K562 (cell line): ENCODE results near the gene GLMN. TPM values are rescaled to one million over a fixed set of nuclear protein-coding genes. Genes with fewer than 3 reads are reported as not detected.

ENCODE experiments used
- ATAC-seq: fragments of 200-7000 bp; cut with Tn5 transposase; 3 replicates; pipeline ENCODE4 v1.9.1; 2020; ENCODE audit warnings: moderate library complexity
- BruUV-seq: library from RNA; stranded (reverse); fragments of 400-500 nt; replicated peaks from 2 replicates; lab custom pipeline; 2021; lab: Mats Ljungman, UMichigan
- CTCF ChIA-PET: fragments of 300-600 bp; formaldehyde crosslinking; extraction: SDS; loops from one replicate; lab custom pipeline; 2021; ENCODE audit warnings: low intra/inter-chr PET ratio; lab: Yijun Ruan, JAX
- POLR2A ChIA-PET: fragments of 300-600, 350-650 bp; sonication (Branson Sonifier 250); formaldehyde crosslinking; extraction: SDS; loops from one replicate; lab custom pipeline; 2021; ENCODE audit warnings: antibody characterized with exemption, inconsistent platforms; lab: Yijun Ruan, JAX
- DNase-seq, 4 experiments: peaks; one replicate each; pipeline versions ENCODE4 v3.0.0 to v3.0.0-alpha.2; 2011 to 2018; ENCODE audit warnings: low spot score in 3 of 4, mixed read lengths in 3 of 4; ENCODE audit errors: extremely low read depth in 1 of 4
- FAIRE-seq: peaks from 2 replicates; lab custom pipeline; 2011; peaks lifted over from hg19 to GRCh38; lab: Jason Lieb, UNC
- H2AFZ ChIP-seq: 2 replicates; pipeline ENCODE4 v1.6.0; 2011; ENCODE audit warnings: low read depth, low read length, control low read depth, inconsistent platforms
- H3K27ac ChIP-seq: fragments of 200-600 bp; 3 replicates; pipeline ENCODE4 v1.8.0; 2011; ENCODE audit warnings: low read depth, mild to moderate bottlenecking, control low read depth, inconsistent platforms, low read length, moderate library complexity, mixed read lengths; ENCODE audit errors: extremely low read depth
- H3K27me3 ChIP-seq, 2 experiments: fragments of 300-600 bp in 1 of 2; 2 replicates in 1 of 2; 3 replicates in 1 of 2; pipeline versions ENCODE4 v1.6.0 to v1.8.0; 2011; ENCODE audit warnings: inconsistent platforms in 2 of 2, low read length in 2 of 2, mild to moderate bottlenecking in 1 of 2, mixed read lengths in 1 of 2, moderate library complexity in 1 of 2; ENCODE audit not compliant: control insufficient read depth in 2 of 2, insufficient read depth in 2 of 2
- H3K36me3 ChIP-seq: fragments of 300-600 bp; 3 replicates; pipeline ENCODE4 v1.8.0; 2011; ENCODE audit warnings: mild to moderate bottlenecking, low read length, inconsistent platforms; ENCODE audit not compliant: control insufficient read depth, insufficient read depth
- H3K4me1 ChIP-seq, 2 experiments: fragments of 200-600 bp in 1 of 2; replicated peaks in 1 of 2; 2 replicates in 1 of 2; 3 replicates in 1 of 2; pipeline versions ENCODE4 v1.5.1 to v1.8.0; 2011; ENCODE audit warnings: inconsistent platforms in 2 of 2, low read length in 2 of 2, mild to moderate bottlenecking in 1 of 2, mixed read lengths in 1 of 2, moderate library complexity in 1 of 2; ENCODE audit not compliant: control insufficient read depth in 2 of 2, insufficient read depth in 2 of 2
- H3K4me2 ChIP-seq: 2 replicates; pipeline ENCODE4 v1.6.1; 2011; ENCODE audit warnings: low read length, control low read depth, inconsistent platforms, mixed read lengths; ENCODE audit not compliant: insufficient read depth
- H3K4me3 ChIP-seq: fragments of 200-600 bp; sonication (generic), shearing (Covaris generic); 2 replicates; pipeline ENCODE4 v1.5.1; 2016; ENCODE audit warnings: control low read depth, inconsistent platforms
- H3K79me2 ChIP-seq: fragments of 200-600 bp; 3 replicates; pipeline ENCODE4 v1.8.0; 2011; ENCODE audit warnings: low read length, inconsistent platforms; ENCODE audit not compliant: control insufficient read depth, insufficient read depth
- H3K9ac ChIP-seq, 2 experiments: 2 replicates each; pipeline versions ENCODE4 v1.6.0 to v1.6.1; 2011; ENCODE audit warnings: low read depth in 2 of 2, low read length in 2 of 2, control low read depth in 1 of 2, inconsistent platforms in 1 of 2, mild to moderate bottlenecking in 1 of 2, mixed read lengths in 1 of 2; ENCODE audit not compliant: insufficient read depth in 1 of 2
- H3K9me1 ChIP-seq: one replicate; pipeline ENCODE4 v1.6.0; 2011; ENCODE audit warnings: inconsistent platforms, mild to moderate bottlenecking, low read length, moderate library complexity; ENCODE audit not compliant: control insufficient read depth, insufficient read depth
- H3K9me3 ChIP-seq: replicated peaks from 2 replicates; pipeline ENCODE4 v1.5.1; 2011; ENCODE audit warnings: low read depth, low read length, inconsistent platforms; ENCODE audit not compliant: control insufficient read depth, insufficient read depth
- H4K20me1 ChIP-seq: replicated peaks from 2 replicates; pipeline ENCODE4 v1.6.1; 2011; ENCODE audit warnings: low read length, inconsistent platforms, mixed read lengths; ENCODE audit not compliant: control insufficient read depth, insufficient read depth
- ARNT ChIP-seq, 2 experiments: fragments of 450-650 bp; IDR thresholded peaks; 2 replicates each; pipeline ENCODE4 v1.6.1; 2016; ENCODE audit warnings: mild to moderate bottlenecking in 1 of 2
- CEBPG ChIP-seq, 3 experiments: fragments of 200-800 bp in 1 of 3; sonication (Bioruptor generic) in 1 of 3; sonication (generic) in 1 of 3; formaldehyde crosslinking in 1 of 3; IDR thresholded peaks in 2 of 3; conservative IDR thresholded peaks in 1 of 3; 2 replicates each; pipeline versions ENCODE4 v1.6.1 to v1.8.0; 2016 to 2022; ENCODE audit warnings: missing compliant biosample characterization in 2 of 3, missing genetic modification characterization in 2 of 3, mild to moderate bottlenecking in 1 of 3, missing genetic modification reagents in 1 of 3
- CXXC5 ChIP-seq: fragments of 250-450 bp; sonication (Bioruptor Pico); IDR thresholded peaks from 2 replicates; pipeline ENCODE4 v1.8.0; 2022; ENCODE audit warnings: inconsistent platforms, mild to moderate bottlenecking, moderate library complexity
- ETV1 ChIP-seq: fragments of 450-650 bp; conservative IDR thresholded peaks from 2 replicates; pipeline ENCODE4 v1.6.1; 2016; ENCODE audit warnings: missing genetic modification characterization, control low read depth, low read depth, missing compliant biosample characterization
- GATAD2A ChIP-seq: fragments of 450-650 bp; IDR thresholded peaks from 2 replicates; pipeline ENCODE4 v1.6.1; 2017
- MAFF ChIP-seq: IDR thresholded peaks from 2 replicates; pipeline ENCODE4 v1.6.1; 2012; ENCODE audit warnings: low read length, improper control_type of control experiment
- NFRKB ChIP-seq: fragments of 450-650 bp; IDR thresholded peaks from 2 replicates; pipeline ENCODE4 v1.6.1; 2016; ENCODE audit warnings: low read depth
- PRMT5 ChIP-seq: sonication (generic); formaldehyde crosslinking; IDR thresholded peaks from 2 replicates; pipeline ENCODE4 v1.5.0; 2020; ENCODE audit warnings: missing genetic modification reagents
- RCOR1 ChIP-seq, 2 experiments: IDR thresholded peaks; 2 replicates each; pipeline ENCODE4 v1.6.1; 2012; ENCODE audit warnings: low read depth in 2 of 2, low read length in 2 of 2, borderline replicate concordance in 1 of 2, improper control_type of control experiment in 1 of 2
- ZBTB26 ChIP-seq: fragments of 450-650 bp; formaldehyde crosslinking; IDR thresholded peaks from 2 replicates; pipeline ENCODE4 v1.4.0; 2022; ENCODE audit warnings: missing genetic modification characterization
- ZKSCAN3 ChIP-seq: fragments of 250-450 bp; sonication (Bioruptor Pico); IDR thresholded peaks from 2 replicates; pipeline ENCODE4 v1.4.0; 2020
- ZNF239 ChIP-seq: fragments of 250-450 bp; sonication (Bioruptor Pico); IDR thresholded peaks from 2 replicates; pipeline ENCODE4 v1.4.0; 2020; ENCODE audit warnings: mild to moderate bottlenecking
- ZNF444 ChIP-seq: fragments of 250-450 bp; sonication (Bioruptor Pico); IDR thresholded peaks from 2 replicates; pipeline ENCODE4 v1.4.0; 2020; ENCODE audit warnings: mild to moderate bottlenecking, moderate library complexity
- ZSCAN29 ChIP-seq: fragments of 450-650 bp; IDR thresholded peaks from 2 replicates; pipeline ENCODE4 v1.6.1; 2017
- WGBS: fragments of 100-300 bp; shearing (Covaris generic); methylation state at CpG from one replicate; pipeline ENCODE4 v1.1.6; 2016; ENCODE audit warnings: low coverage, mixed read lengths; ENCODE audit not compliant: insufficient coverage; ENCODE audit errors: missing lambda C conversion rate; 5-methylcytosine and 5-hydroxymethylcytosine counted together
- in situ Hi-C: fragments of 300-500 bp; cut with MboI; formaldehyde crosslinking; loops from 4 replicates; pipeline ENCODE4 v1.15.0; 2018; ENCODE audit warnings: inconsistent platforms, mixed read lengths
- intact Hi-C: fragments of 100-400 bp; cut with micrococcal nuclease; formaldehyde crosslinking; loops from 2 replicates; pipeline ENCODE4 v1.14.2; 2022
- polyA plus RNA-seq, 8 experiments: library from polyadenylated mRNA; depleted of rRNA in 4 of 8; stranded (reverse) in 5 of 8; unstranded in 3 of 8; fragments of >200 nt; fragmentation: Nextera tagmentation in 2 of 8; fragmentation: Illumina TruSeq in 1 of 8; extraction: Ambion mirVana in 2 of 8; extraction: Trizol in 1 of 8; gene quantifications; 2 replicates each; pipeline versions ENCODE4 v1.2.1 to v1.2.3, GENCODE V29; 2011 to 2014; ENCODE audit warnings: inconsistent platforms in 1 of 8, missing spikeins in 1 of 8
- total RNA-seq, 7 experiments: library from RNA; depleted of rRNA in 6 of 7; stranded (reverse); fragments of >200 nt in 6 of 7; fragmentation: Illumina TruSeq in 2 of 7; extraction: Trizol in 2 of 7; gene quantifications; 2 replicates each; pipeline versions ENCODE4 v1.2.1 to v1.2.3, GENCODE V29; 2011 to 2021; ENCODE audit warnings: low replicate concordance in 1 of 7
- TF ChIP-seq, protein P1 (sequence below): fragments of 250-450 bp; sonication (Bioruptor Pico); IDR thresholded peaks from 2 replicates; pipeline ENCODE4 v1.4.0; 2020; ENCODE audit warnings: mild to moderate bottlenecking, moderate library complexity, borderline replicate concordance

GLMN gene
- total and polyA plus RNA-seq, 9 of the 15 experiments (the other 6 are each of a cell fraction or from before 2014, with no cell fraction given) = 13.0 to 24.8 (median 19.0) TPM

GRCh38 chr1:92203105-92203504 is 95.7 kb downstream of the GLMN start:
- no TSS peak for BruUV-seq
- intact Hi-C loops = no loop called here
- H3K9me3 ChIP-seq = no peaks in the 10 kb centered on the region
- CTCF ChIA-PET = no interaction called here
- H3K27me3 ChIP-seq = no peaks in the 10 kb centered on the region
- in situ Hi-C loops = no loop called here
- POLR2A ChIA-PET = no interaction called here
- H3K4me2 ChIP-seq = no peak overlapping the region
- TF ChIP-seq ARNT (IDR thresholded peaks at IDR 0.05) (no peak), ZNF239 (no peak), ZKSCAN3 (no peak)
- no peak overlapping the region for H2AFZ ChIP-seq
- no peaks in the 10 kb centered on the region for H3K4me1 ChIP-seq
- no peaks in the 10 kb centered on the region for H3K79me2 ChIP-seq
- FAIRE-seq (no peak), ATAC-seq (no peak), DNase-seq (no peak)
- H3K36me3 ChIP-seq = no peaks in the 10 kb centered on the region
- no peak overlapping the region for H3K9ac ChIP-seq
- no peaks in the 10 kb centered on the region for H4K20me1 ChIP-seq
- no peak overlapping the region for H3K27ac ChIP-seq
- no peaks in the 10 kb centered on the region for H3K9me1 ChIP-seq
- no peak overlapping the region for H3K4me3 ChIP-seq

- no peaks in the 10 kb centered on the region for H3K79me2 ChIP-seq
- no peaks in the 10 kb centered on the region for H4K20me1 ChIP-seq
- no peaks in the 10 kb centered on the region for H3K4me1 ChIP-seq
- H3K36me3 ChIP-seq = no peaks in the 10 kb centered on the region
- H3K4me3 ChIP-seq = no peak overlapping the region
- FAIRE-seq (no peak), ATAC-seq (no peak), DNase-seq (no peak)
- CTCF ChIA-PET = no interaction called here
- no peaks in the 10 kb centered on the region for H3K9me3 ChIP-seq
- H3K9ac ChIP-seq = no peak overlapping the region
- H3K4me2 ChIP-seq = no peak overlapping the region
- no peak overlapping the region for H3K27ac ChIP-seq
- 4% methylated on average over 5 of the region's 5 CpGs for WGBS
- no TSS peak for BruUV-seq
- POLR2A ChIA-PET = interaction anchor here (0.7 kb wide), 1 partner anchor 32 kb away, joined by 3 read pairs; no protein-coding TSS in a partner anchor
- in situ Hi-C loops (no loop called here), intact Hi-C loops (no loop called here)
- H3K27me3 ChIP-seq = no peaks in the 10 kb centered on the region
- no peaks in the 10 kb centered on the region for H3K9me1 ChIP-seq
- H2AFZ ChIP-seq = no peak overlapping the region
- TF ChIP-seq, protein P1, sequence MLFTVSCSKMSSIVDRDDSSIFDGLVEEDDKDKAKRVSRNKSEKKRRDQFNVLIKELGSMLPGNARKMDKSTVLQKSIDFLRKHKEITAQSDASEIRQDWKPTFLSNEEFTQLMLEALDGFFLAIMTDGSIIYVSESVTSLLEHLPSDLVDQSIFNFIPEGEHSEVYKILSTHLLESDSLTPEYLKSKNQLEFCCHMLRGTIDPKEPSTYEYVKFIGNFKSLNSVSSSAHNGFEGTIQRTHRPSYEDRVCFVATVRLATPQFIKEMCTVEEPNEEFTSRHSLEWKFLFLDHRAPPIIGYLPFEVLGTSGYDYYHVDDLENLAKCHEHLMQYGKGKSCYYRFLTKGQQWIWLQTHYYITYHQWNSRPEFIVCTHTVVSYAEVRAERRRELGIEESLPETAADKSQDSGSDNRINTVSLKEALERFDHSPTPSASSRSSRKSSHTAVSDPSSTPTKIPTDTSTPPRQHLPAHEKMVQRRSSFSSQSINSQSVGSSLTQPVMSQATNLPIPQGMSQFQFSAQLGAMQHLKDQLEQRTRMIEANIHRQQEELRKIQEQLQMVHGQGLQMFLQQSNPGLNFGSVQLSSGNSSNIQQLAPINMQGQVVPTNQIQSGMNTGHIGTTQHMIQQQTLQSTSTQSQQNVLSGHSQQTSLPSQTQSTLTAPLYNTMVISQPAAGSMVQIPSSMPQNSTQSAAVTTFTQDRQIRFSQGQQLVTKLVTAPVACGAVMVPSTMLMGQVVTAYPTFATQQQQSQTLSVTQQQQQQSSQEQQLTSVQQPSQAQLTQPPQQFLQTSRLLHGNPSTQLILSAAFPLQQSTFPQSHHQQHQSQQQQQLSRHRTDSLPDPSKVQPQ (CRISPR knock-in tag) = no peak
- TF ChIP-seq NFRKB (no peak), CEBPG (CRISPR knock-in tag; IDR thresholded peaks at IDR 0.05) (no peak), CEBPG (tag; conservative IDR thresholded peaks at IDR 0.05 in 1 of 2, IDR thresholded peaks at IDR 0.05 in 1 of 2) (peak; percentile 44 to 77; a peak in 3 of 4 replicates), CXXC5 (no peak), PRMT5 (no peak), ZSCAN29 (no peak), ETV1 (tag) (0 out of 2 replicates have a peak, but pooled peaks have one; percentile 7), MAFF (no peak), ZNF444 (CRISPR knock-in tag) (no peak), ZBTB26 (no peak), GATAD2A (no peak), RCOR1 (IDR thresholded peaks at IDR 0.05; ENCODE audit: borderline replicate concordance in 1 of 2, low read depth in 2 of 2, low read length in 2 of 2) (no peak)
Measured at GRCh38 chr1:92201973-92202372, 96.8 kb downstream of the GLMN start.
